GM12874 (cell line): ENCODE results near the gene TSPAN9.

Experiments used
- CTCF ChIP-seq: IDR thresholded peaks from 2 replicates; pipeline ENCODE4 v1.5.1; 2011; ENCODE audit warnings: low read depth, mild to moderate bottlenecking, control low read depth, low read length, moderate library complexity; ENCODE audit not compliant: insufficient read depth

Gene TSPAN9

GRCh38 chr12:3149515-3150307 is 72.5 kb downstream of the TSPAN9 start:
- TF ChIP-seq CTCF = no peak

DNA sequence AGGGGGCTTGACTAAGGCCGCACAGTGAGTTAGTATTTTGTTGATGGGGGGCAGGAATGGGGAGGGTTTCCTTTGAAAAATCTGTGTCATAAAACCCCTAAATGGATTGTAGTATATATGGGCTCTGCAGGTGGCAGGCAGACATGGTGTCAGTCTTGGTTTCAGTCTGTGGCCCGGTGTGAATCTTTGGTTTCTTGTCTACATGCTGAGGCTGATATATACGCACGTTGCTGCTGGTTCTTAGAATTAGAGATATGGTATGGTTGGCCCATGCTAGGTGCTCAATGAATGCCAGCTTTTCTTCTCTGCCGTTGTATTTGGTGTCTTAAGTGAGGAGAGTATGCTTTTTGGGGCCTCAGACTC is 73.1 kb downstream of the TSPAN9 start:
- TF ChIP-seq CTCF = no peak

- TF ChIP-seq CTCF = no peak
These were observed 74.0 kb downstream of the TSPAN9 start for GRCh38 chr12:3150931-3151835.

GRCh38 chr12:3152011-3152511 is 74.9 kb downstream of the TSPAN9 start:
- TF ChIP-seq CTCF = no peak

DNA sequence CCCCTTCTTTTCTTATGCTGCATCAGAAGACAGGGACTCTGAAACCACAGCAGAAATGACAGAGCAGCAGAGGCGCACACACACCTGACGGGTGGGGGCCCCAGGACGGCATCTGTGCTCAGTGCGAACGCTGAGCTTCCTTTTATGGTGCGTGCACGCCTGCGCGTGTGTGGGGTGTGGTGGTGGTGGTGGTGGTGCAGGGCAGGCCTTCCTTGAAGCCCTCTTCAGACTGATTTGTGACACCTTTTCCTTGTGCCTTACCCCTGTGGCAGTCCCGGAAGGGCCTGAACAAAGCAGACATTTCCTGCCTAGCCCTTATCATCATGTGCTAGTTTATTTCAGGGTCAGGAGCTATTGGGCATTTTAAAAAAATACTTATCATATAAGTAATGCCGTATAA is 75.7 kb downstream of the TSPAN9 start:
- no peak for TF ChIP-seq CTCF

GRCh38 chr12:3154006-3154405 is 76.8 kb downstream of the TSPAN9 start:
- TF ChIP-seq CTCF = no peak

GRCh38 chr12:3155702-3156370 is 78.7 kb downstream of the TSPAN9 start:
- TF ChIP-seq CTCF = no peak
